GM18867 (cell line): Measurements from ENCODE around the gene KCNK2.
"Not testable (repeated sequence)": the region's sequence is repeated elsewhere in the genome, so short reads cannot be mapped to it uniquely, and the experiment has no call there.

Experiments
- ATAC-seq: cut with Tn5 transposase; IDR thresholded peaks from one replicate; pipeline ENCODE4 v1.9.1; 2021; ENCODE audit warnings: mild to moderate bottlenecking, moderate library complexity; ENCODE audit not compliant: unreplicated experiment

Gene KCNK2

GRCh38 chr1:215147024-215147423 is 64.5 kb downstream of the KCNK2 start:
- no peak for ATAC-seq

- ATAC-seq = no peak
These were observed 69.5 kb downstream of the KCNK2 start for GRCh38 chr1:215151841-215152549.

- no peak for ATAC-seq
These were observed 73.7 kb downstream of the KCNK2 start for GRCh38 chr1:215156232-215156631.

GRCh38 chr1:215160351-215160750 is 77.8 kb downstream of the KCNK2 start:
- ATAC-seq = no peak

GRCh38 chr1:215163144-215163543 is 80.6 kb downstream of the KCNK2 start:
- not testable (repeated sequence) for ATAC-seq

GRCh38 chr1:215166886-215167285 is 84.3 kb downstream of the KCNK2 start:
- no peak for ATAC-seq

GRCh38 chr1:215181518-215181917 is 99.0 kb downstream of the KCNK2 start:
- no peak for ATAC-seq

GRCh38 chr1:215185067-215185620 is 102.6 kb downstream of the KCNK2 start:
- no peak for ATAC-seq

- ATAC-seq = no peak
These were observed 105.9 kb downstream of the KCNK2 start for GRCh38 chr1:215188302-215188950.

GRCh38 chr1:215192306-215192705 is 109.8 kb downstream of the KCNK2 start:
- ATAC-seq = no peak

- ATAC-seq = no peak
These were observed 115.5 kb downstream of the KCNK2 start for GRCh38 chr1:215198021-215198420.

- ATAC-seq = no peak
These were observed 117.6 kb downstream of the KCNK2 start for GRCh38 chr1:215200121-215200520.

GRCh38 chr1:215201283-215201682 is 118.7 kb downstream of the KCNK2 start:
- no peak for ATAC-seq

GRCh38 chr1:215202868-215203267 is 120.3 kb downstream of the KCNK2 start:
- ATAC-seq = no peak

- ATAC-seq = no peak
These were observed 127.6 kb downstream of the KCNK2 start for GRCh38 chr1:215210167-215210566.

- ATAC-seq = no peak
These were observed 133.3 kb downstream of the KCNK2 start for GRCh38 chr1:215215846-215216245.

- no peak for ATAC-seq
These were observed 136.8 kb downstream of the KCNK2 start for GRCh38 chr1:215219372-215219771.

- ATAC-seq = no peak
These were observed 137.8 kb downstream of the KCNK2 start for GRCh38 chr1:215220346-215220745.

GRCh38 chr1:215226757-215227156 is 144.2 kb downstream of the KCNK2 start:
- ATAC-seq = no peak

- ATAC-seq = no peak
These were observed 145.7 kb downstream of the KCNK2 start for GRCh38 chr1:215228193-215228592.

GRCh38 chr1:215241451-215241850 is 158.9 kb downstream of the KCNK2 start:
- ATAC-seq = no peak

- ATAC-seq = no peak
These were observed 161.0 kb downstream of the KCNK2 start for GRCh38 chr1:215243345-215244054.
